Measurements from ENCODE around the gene KRT1.

The KRT1 gene

DNA sequence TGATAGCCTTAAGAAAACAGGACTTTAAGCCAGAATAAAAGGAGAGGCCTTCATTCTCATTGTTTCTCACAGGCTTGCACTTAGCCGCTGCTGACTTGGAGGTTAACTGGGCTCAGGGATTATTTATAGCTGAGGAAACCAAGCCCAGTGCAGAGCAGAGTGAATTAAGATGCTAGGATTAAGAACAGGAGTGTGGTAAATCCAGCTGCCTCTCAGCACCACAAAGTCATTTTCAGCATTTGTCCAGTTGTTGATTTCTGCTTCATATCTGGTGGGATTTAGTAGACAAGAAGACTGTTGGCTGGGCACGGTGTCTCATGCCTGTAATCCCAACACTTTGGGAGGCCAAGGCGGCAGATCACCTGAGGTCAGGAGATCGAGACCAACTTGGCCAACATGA is 47.6 kb downstream of the KRT1 start:
- Histone ChIP-seq H3K4me1 (ENCODE audit: control insufficient read depth, insufficient read depth, low read length) (no peaks in the 10 kb centered on the region; the same call in 1 of the 2 replicates), H3K36me3 (ENCODE audit: control insufficient read depth in 2 of 2, insufficient read depth in 1 of 2, low read length in 2 of 2) (no peaks in the 10 kb centered on the region), H3K27ac (ENCODE audit: extremely low read depth, low read depth, low read length) (no peak overlapping the region), H3K9me3 (ENCODE audit: control insufficient read depth, insufficient read depth, low read depth, low read length) (no peaks in the 10 kb centered on the region), H3K4me3 (ENCODE audit: low read depth, low read length) (no peak overlapping the region)
- ChIA-PET CTCF (interaction anchor here (0.7 to 1.6 kb wide), 2 partner anchors 259 to 555 kb away, joined by 3 to 4 read pairs; no protein-coding TSS in a partner anchor), POLR2A (no interaction called here)
- no peak for TF ChIP-seq ZNF548 (tag by site-specific recombination; IDR thresholded peaks at IDR 0.05)
- no peak for TF ChIP-seq ZNF510 (tag by site-specific recombination; IDR thresholded peaks at IDR 0.05; ENCODE audit: insufficient replicate concordance)
- no peak for TF ChIP-seq ZNF174 (tag by site-specific recombination; IDR thresholded peaks at IDR 0.05)
- TF ChIP-seq, protein P1, sequence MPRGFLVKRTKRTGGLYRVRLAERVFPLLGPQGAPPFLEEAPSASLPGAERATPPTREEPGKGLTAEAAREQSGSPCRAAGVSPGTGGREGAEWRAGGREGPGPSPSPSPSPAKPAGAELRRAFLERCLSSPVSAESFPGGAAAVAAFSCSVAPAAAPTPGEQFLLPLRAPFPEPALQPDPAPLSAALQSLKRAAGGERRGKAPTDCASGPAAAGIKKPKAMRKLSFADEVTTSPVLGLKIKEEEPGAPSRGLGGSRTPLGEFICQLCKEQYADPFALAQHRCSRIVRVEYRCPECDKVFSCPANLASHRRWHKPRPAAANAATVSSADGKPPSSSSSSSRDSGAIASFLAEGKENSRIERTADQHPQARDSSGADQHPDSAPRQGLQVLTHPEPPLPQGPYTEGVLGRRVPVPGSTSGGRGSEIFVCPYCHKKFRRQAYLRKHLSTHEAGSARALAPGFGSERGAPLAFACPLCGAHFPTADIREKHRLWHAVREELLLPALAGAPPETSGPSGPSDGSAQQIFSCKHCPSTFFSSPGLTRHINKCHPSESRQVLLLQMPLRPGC (tag by site-specific recombination; IDR thresholded peaks at IDR 0.05): no peak
- no peak for TF ChIP-seq ZBTB1 (tag by site-specific recombination; IDR thresholded peaks at IDR 0.05)
- TF ChIP-seq ZNF654 (tag by site-specific recombination; IDR thresholded peaks at IDR 0.05; ENCODE audit: low read depth): no peak
- no peak for TF ChIP-seq EGR2 (tag by site-specific recombination; IDR thresholded peaks at IDR 0.05; ENCODE audit: low read depth)
- TF ChIP-seq, protein P2, sequence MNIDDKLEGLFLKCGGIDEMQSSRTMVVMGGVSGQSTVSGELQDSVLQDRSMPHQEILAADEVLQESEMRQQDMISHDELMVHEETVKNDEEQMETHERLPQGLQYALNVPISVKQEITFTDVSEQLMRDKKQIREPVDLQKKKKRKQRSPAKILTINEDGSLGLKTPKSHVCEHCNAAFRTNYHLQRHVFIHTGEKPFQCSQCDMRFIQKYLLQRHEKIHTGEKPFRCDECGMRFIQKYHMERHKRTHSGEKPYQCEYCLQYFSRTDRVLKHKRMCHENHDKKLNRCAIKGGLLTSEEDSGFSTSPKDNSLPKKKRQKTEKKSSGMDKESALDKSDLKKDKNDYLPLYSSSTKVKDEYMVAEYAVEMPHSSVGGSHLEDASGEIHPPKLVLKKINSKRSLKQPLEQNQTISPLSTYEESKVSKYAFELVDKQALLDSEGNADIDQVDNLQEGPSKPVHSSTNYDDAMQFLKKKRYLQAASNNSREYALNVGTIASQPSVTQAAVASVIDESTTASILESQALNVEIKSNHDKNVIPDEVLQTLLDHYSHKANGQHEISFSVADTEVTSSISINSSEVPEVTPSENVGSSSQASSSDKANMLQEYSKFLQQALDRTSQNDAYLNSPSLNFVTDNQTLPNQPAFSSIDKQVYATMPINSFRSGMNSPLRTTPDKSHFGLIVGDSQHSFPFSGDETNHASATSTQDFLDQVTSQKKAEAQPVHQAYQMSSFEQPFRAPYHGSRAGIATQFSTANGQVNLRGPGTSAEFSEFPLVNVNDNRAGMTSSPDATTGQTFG (tag by site-specific recombination; IDR thresholded peaks at IDR 0.05; ENCODE audit: borderline replicate concordance): no peak
- TF ChIP-seq SETDB1 (IDR thresholded peaks at IDR 0.05; ENCODE audit: insufficient read length, low read length): no peak
- no peak for TF ChIP-seq HOXA7 (CRISPR knock-in tag; IDR thresholded peaks at IDR 0.05; ENCODE audit: borderline replicate concordance)
- TF ChIP-seq ZNF239 (tag by site-specific recombination; IDR thresholded peaks at IDR 0.05): no peak
- TF ChIP-seq, protein P3, sequence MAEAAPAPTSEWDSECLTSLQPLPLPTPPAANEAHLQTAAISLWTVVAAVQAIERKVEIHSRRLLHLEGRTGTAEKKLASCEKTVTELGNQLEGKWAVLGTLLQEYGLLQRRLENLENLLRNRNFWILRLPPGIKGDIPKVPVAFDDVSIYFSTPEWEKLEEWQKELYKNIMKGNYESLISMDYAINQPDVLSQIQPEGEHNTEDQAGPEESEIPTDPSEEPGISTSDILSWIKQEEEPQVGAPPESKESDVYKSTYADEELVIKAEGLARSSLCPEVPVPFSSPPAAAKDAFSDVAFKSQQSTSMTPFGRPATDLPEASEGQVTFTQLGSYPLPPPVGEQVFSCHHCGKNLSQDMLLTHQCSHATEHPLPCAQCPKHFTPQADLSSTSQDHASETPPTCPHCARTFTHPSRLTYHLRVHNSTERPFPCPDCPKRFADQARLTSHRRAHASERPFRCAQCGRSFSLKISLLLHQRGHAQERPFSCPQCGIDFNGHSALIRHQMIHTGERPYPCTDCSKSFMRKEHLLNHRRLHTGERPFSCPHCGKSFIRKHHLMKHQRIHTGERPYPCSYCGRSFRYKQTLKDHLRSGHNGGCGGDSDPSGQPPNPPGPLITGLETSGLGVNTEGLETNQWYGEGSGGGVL (tag by site-specific recombination; IDR thresholded peaks at IDR 0.05): no peak
- TF ChIP-seq, protein P4, sequence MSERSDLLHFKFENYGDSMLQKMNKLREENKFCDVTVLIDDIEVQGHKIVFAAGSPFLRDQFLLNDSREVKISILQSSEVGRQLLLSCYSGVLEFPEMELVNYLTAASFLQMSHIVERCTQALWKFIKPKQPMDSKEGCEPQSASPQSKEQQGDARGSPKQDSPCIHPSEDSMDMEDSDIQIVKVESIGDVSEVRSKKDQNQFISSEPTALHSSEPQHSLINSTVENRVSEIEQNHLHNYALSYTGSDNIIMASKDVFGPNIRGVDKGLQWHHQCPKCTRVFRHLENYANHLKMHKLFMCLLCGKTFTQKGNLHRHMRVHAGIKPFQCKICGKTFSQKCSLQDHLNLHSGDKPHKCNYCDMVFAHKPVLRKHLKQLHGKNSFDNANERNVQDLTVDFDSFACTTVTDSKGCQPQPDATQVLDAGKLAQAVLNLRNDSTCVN (tag by site-specific recombination; optimal IDR thresholded peaks at IDR 0.05): no peak
- TF ChIP-seq, protein P5, sequence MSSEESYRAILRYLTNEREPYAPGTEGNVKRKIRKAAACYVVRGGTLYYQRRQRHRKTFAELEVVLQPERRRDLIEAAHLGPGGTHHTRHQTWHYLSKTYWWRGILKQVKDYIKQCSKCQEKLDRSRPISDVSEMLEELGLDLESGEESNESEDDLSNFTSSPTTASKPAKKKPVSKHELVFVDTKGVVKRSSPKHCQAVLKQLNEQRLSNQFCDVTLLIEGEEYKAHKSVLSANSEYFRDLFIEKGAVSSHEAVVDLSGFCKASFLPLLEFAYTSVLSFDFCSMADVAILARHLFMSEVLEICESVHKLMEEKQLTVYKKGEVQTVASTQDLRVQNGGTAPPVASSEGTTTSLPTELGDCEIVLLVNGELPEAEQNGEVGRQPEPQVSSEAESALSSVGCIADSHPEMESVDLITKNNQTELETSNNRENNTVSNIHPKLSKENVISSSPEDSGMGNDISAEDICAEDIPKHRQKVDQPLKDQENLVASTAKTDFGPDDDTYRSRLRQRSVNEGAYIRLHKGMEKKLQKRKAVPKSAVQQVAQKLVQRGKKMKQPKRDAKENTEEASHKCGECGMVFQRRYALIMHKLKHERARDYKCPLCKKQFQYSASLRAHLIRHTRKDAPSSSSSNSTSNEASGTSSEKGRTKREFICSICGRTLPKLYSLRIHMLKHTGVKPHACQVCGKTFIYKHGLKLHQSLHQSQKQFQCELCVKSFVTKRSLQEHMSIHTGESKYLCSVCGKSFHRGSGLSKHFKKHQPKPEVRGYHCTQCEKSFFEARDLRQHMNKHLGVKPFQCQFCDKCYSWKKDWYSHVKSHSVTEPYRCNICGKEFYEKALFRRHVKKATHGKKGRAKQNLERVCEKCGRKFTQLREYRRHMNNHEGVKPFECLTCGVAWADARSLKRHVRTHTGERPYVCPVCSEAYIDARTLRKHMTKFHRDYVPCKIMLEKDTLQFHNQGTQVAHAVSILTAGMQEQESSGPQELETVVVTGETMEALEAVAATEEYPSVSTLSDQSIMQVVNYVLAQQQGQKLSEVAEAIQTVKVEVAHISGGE (tag by site-specific recombination; conservative IDR thresholded peaks at IDR 0.05; ENCODE audit: low read depth): no peak
- no peak for TF ChIP-seq ZEB2 (tag by site-specific recombination; IDR thresholded peaks at IDR 0.05)
- TF ChIP-seq ZNF2 (tag by site-specific recombination; IDR thresholded peaks at IDR 0.05): no peak
- TF ChIP-seq ZFP37 (tag by site-specific recombination; IDR thresholded peaks at IDR 0.05): no peak
